A673 (cell line): Measurements from ENCODE around the gene RGS1.

Experiments used
- EZH2 ChIP-seq: fragments of 200-600 bp; sonication (generic); IDR thresholded peaks from 2 replicates; pipeline ENCODE4 v1.6.1; 2017; ENCODE audit warnings: borderline replicate concordance, low read depth, mild to moderate bottlenecking, mixed read lengths, antibody characterized with exemption, low read length; ENCODE audit not compliant: poor library complexity, severe bottlenecking
- TF ChIP-seq, protein P1 (sequence below): fragments of 300-800, 200-600 bp; sonication (generic); conservative IDR thresholded peaks from 2 replicates; pipeline ENCODE4 v1.5.1; 2017; ENCODE audit warnings: low read depth, mild to moderate bottlenecking, antibody characterized with exemption, low read length, moderate library complexity, mixed read lengths

DNA sequence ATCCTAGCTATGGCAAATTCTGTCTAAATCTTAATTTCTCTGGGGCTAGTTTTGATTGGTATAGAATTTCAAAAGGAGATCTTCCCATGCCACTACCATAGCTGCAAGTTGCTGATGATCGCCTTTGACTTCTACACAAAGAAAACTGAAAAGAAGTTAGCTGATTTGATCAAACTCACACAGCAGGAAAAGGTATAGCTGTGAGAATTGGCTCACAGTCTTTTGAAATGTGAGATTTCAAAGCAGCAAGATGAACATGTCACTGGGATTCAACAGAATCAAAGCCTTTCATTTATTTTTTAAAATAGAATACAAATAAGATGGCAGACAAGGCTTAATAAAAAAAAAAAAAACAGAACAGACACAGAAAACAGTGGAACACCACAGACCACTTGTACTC is 7.5 kb upstream of the RGS1 start:
- TF ChIP-seq, protein P1, sequence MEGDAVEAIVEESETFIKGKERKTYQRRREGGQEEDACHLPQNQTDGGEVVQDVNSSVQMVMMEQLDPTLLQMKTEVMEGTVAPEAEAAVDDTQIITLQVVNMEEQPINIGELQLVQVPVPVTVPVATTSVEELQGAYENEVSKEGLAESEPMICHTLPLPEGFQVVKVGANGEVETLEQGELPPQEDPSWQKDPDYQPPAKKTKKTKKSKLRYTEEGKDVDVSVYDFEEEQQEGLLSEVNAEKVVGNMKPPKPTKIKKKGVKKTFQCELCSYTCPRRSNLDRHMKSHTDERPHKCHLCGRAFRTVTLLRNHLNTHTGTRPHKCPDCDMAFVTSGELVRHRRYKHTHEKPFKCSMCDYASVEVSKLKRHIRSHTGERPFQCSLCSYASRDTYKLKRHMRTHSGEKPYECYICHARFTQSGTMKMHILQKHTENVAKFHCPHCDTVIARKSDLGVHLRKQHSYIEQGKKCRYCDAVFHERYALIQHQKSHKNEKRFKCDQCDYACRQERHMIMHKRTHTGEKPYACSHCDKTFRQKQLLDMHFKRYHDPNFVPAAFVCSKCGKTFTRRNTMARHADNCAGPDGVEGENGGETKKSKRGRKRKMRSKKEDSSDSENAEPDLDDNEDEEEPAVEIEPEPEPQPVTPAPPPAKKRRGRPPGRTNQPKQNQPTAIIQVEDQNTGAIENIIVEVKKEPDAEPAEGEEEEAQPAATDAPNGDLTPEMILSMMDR: no peak
- no peak for TF ChIP-seq EZH2
